Bronchial epithelial cell (primary cell): ENCODE measurements around the gene ATIC. TPM values are rescaled to one million over a fixed set of nuclear protein-coding genes. Genes with fewer than 3 reads are reported as not detected.

Source experiments
- DNase-seq: peaks from one replicate; pipeline ENCODE4 v3.0.0-alpha.2; 2010; ENCODE audit warnings: low read depth
- FAIRE-seq: peaks from 2 replicates; lab custom pipeline; 2011; peaks lifted over from hg19 to GRCh38; lab: Jason Lieb, UNC
- H3K27me3 ChIP-seq: 2 replicates; pipeline ENCODE4 v1.5.1; 2011; ENCODE audit warnings: low read length; ENCODE audit not compliant: control insufficient read depth, insufficient read depth
- H3K36me3 ChIP-seq: 2 replicates; pipeline ENCODE4 v1.5.1; 2011; ENCODE audit warnings: low read length; ENCODE audit not compliant: control insufficient read depth, insufficient read depth
- H3K4me3 ChIP-seq: 2 replicates; pipeline ENCODE4 v1.5.1; 2011; ENCODE audit warnings: mild to moderate bottlenecking, low read depth, low read length, control low read depth
- total RNA-seq: library from RNA; depleted of rRNA; stranded (reverse); fragments of >200 nt; gene quantifications from 2 replicates; pipeline ENCODE4 v1.2.1, GENCODE V29; 2014
- TF ChIP-seq, protein P1 (sequence below): IDR thresholded peaks from 2 replicates; pipeline ENCODE4 v1.5.1; 2011; ENCODE audit warnings: mild to moderate bottlenecking, moderate library complexity, low read length, control low read depth, inconsistent platforms; ENCODE audit not compliant: insufficient read depth, severe bottlenecking

ATIC gene
- total RNA-seq, 1 donor from 2014 or later = 35.0 TPM

DNA sequence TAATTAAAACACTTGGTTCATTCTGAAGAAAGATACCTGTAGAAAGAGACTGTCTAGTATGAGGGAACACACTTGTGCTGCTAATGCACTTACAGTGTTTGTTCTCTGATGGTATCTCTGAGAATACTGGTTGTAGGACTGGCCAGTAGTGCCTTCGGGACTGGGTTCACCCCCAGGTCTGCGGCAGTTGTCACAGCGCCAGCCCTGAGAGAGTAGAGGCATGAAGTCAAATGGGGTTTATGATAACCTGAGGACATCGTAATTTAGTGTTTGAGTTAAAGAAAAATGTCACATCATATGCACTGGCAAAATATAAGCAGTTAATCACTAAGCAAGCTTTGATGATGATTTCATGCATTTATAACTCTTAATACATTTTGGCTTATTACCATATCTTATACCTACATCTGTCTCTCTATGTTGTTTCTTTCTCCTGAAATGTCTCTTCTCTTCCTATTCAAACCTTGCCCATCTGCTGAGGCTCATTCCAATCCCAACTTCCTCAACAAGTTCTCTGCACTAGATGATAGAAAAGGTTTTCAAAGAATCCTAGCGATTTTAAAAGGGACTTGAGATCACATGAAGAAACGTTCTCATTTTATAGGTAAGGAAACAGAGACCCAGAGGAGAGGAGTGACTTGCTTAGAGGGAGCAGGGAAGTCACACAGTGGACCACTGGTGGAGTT is 50.2 kb downstream of the ATIC start:
- no peaks in the 10 kb centered on the region for H3K27me3 ChIP-seq
- H3K36me3 ChIP-seq = peaks cover 12% of the 10 kb centered on the region
- DNase-seq (no peak), FAIRE-seq (no peak)
- H3K4me3 ChIP-seq = no peak overlapping the region
- TF ChIP-seq, protein P1, sequence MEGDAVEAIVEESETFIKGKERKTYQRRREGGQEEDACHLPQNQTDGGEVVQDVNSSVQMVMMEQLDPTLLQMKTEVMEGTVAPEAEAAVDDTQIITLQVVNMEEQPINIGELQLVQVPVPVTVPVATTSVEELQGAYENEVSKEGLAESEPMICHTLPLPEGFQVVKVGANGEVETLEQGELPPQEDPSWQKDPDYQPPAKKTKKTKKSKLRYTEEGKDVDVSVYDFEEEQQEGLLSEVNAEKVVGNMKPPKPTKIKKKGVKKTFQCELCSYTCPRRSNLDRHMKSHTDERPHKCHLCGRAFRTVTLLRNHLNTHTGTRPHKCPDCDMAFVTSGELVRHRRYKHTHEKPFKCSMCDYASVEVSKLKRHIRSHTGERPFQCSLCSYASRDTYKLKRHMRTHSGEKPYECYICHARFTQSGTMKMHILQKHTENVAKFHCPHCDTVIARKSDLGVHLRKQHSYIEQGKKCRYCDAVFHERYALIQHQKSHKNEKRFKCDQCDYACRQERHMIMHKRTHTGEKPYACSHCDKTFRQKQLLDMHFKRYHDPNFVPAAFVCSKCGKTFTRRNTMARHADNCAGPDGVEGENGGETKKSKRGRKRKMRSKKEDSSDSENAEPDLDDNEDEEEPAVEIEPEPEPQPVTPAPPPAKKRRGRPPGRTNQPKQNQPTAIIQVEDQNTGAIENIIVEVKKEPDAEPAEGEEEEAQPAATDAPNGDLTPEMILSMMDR = no peak

DNA sequence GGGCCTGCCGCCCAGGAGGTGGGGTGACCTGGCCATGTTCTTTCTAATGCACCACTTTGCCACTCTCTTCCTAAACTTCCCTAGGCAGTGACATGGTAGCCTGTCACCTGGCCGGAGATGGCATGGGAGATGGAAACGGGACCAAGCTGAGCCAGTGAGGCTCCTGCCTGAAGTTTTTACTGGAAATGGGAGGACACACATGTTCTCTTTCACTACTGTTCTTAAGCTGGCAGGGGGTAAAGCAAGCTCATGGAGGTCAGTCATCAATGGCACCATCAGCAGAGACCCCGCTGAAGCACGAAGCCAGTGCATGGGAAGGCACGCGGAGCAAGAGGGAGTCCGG is 50.7 kb downstream of the ATIC start:
- H3K4me3 ChIP-seq = no peak overlapping the region
- DNase-seq (no peak), FAIRE-seq (no peak)
- H3K27me3 ChIP-seq = no peaks in the 10 kb centered on the region
- H3K36me3 ChIP-seq = peaks cover 12% of the 10 kb centered on the region
- TF ChIP-seq, protein P1 = no peak

GRCh38 chr2:215363039-215363438 is 51.2 kb downstream of the ATIC start:
- TF ChIP-seq, protein P1 = no peak
- Histone ChIP-seq H3K36me3 (peaks cover 12% of the 10 kb centered on the region), H3K4me3 (no peak overlapping the region), H3K27me3 (no peaks in the 10 kb centered on the region)
- FAIRE-seq (no peak), DNase-seq (no peak)

- no peak for FAIRE-seq
- H3K4me3 ChIP-seq = no peak overlapping the region
- peaks cover 12% of the 10 kb centered on the region for H3K36me3 ChIP-seq
- H3K27me3 ChIP-seq = no peaks in the 10 kb centered on the region
- TF ChIP-seq, protein P1 = no peak
- no peak for DNase-seq
Measured at GRCh38 chr2:215363461-215364156, 51.8 kb downstream of the ATIC start.

DNA sequence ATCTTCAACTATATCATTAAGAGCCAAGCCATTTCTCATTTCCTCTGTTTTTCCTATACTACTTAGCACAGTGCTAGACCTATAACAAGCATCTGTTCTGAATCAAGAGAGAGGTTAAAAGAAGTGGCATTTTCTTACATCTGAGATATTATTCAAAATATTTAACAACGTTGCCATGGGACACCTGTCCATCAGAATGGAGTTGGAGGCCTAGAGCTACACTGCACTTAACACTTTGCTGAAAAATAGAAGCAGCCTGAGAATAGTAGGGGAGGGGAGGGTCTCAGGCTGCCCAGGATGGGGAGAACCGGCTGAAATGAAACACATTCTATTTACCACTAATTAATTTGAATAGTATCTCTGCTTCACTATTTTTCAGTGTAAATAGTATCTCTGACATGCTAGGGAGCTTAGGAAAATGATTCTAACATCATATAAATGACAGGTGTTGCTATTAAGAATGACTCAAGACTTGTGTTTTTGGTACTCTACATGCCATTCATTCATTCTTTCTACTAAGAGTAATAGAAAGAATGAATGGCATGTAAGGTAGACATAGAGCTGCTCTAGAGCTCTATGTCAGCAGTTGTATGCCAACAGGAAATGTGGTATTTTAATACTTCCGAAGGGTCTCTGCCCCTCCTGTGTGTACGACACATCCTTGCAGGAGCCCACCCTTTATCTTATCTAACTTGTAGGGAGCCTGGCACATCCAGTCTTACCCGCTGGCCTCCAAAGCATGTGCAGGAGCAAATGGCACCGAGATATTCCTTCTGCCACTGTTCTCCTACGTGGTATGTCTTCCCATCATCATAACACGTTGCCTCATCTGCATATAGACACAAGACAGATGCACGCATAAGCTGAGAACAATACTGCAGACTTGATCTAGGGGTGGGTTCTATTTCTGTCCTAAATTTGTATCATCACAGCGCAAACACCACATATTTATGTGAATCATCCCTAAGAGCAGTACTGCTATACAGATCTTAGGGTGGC is 52.6 kb downstream of the ATIC start:
- DNase-seq (peak; percentile 11), FAIRE-seq (peak; percentile 58)
- H3K4me3 ChIP-seq = no peak overlapping the region
- no peaks in the 10 kb centered on the region for H3K27me3 ChIP-seq
- TF ChIP-seq, protein P1 = no peak
- peaks cover 12% of the 10 kb centered on the region for H3K36me3 ChIP-seq
